MCF 10A (cell line): ENCODE measurements around the gene VAV2. TPM values are rescaled to one million over a fixed set of nuclear protein-coding genes. Genes with fewer than 3 reads are reported as not detected.
A peak's percentile ranks its signal among the peaks of the same experiment; 100 is the strongest.

Source experiments
- BruUV-seq: library from RNA; stranded (reverse); fragments of 400-500 nt; replicated peaks from 2 replicates; lab custom pipeline; 2021; lab: Mats Ljungman, UMichigan
- CTCF ChIA-PET: fragments of 300-600 bp; sonication (Branson Sonifier 250); formaldehyde crosslinking; extraction: SDS; loops from one replicate; lab custom pipeline; 2021; ENCODE audit warnings: antibody characterized with exemption, inconsistent platforms; lab: Yijun Ruan, JAX
- POLR2A ChIA-PET: fragments of 300-600, 350-650 bp; sonication (Branson Sonifier 250); formaldehyde crosslinking; extraction: SDS; loops from one replicate; lab custom pipeline; 2020; ENCODE audit warnings: antibody characterized with exemption, inconsistent platforms; lab: Yijun Ruan, JAX
- DNase-seq: peaks from one replicate; pipeline ENCODE4 v3.0.0-alpha.2; 2018; ENCODE audit not compliant: unreplicated experiment
- H3K27ac Mint-ChIP-seq: one replicate; pipeline ENCODE4 v1.8.0; 2022; ENCODE audit warnings: mild to moderate bottlenecking, low read depth, mixed read lengths; ENCODE audit not compliant: unreplicated experiment
- H3K27me3 Mint-ChIP-seq: one replicate; pipeline ENCODE4 v1.8.0; 2022; ENCODE audit warnings: mixed read lengths; ENCODE audit not compliant: insufficient read depth, unreplicated experiment
- H3K36me3 Mint-ChIP-seq: one replicate; pipeline ENCODE4 v1.8.0; 2022; ENCODE audit warnings: mild to moderate bottlenecking, moderate library complexity, mixed read lengths; ENCODE audit not compliant: insufficient read depth, unreplicated experiment
- H3K4me1 Mint-ChIP-seq: one replicate; pipeline ENCODE4 v1.8.0; 2022; ENCODE audit warnings: mixed read lengths; ENCODE audit not compliant: insufficient read depth, unreplicated experiment
- H3K4me3 Mint-ChIP-seq: one replicate; pipeline ENCODE4 v1.8.0; 2022; ENCODE audit warnings: mild to moderate bottlenecking, moderate library complexity, mixed read lengths; ENCODE audit not compliant: unreplicated experiment
- H3K9me3 Mint-ChIP-seq: one replicate; pipeline ENCODE4 v1.8.0; 2022; ENCODE audit warnings: mixed read lengths; ENCODE audit not compliant: unreplicated experiment
- intact Hi-C: fragments of 100-400 bp; cut with micrococcal nuclease; formaldehyde crosslinking; loops from 2 replicates; pipeline ENCODE4 v1.14.1; 2022
- total RNA-seq: library from RNA; stranded (reverse); gene quantifications from 2 replicates; pipeline ENCODE4 v1.2.3, GENCODE V29; 2022
- TF ChIP-seq, protein P1 (sequence below): fragments of 200-600 bp; IDR thresholded peaks from one replicate; pipeline ENCODE4 v1.8.0; 2022; ENCODE audit warnings: antibody characterized with exemption, mild to moderate bottlenecking; ENCODE audit not compliant: unreplicated experiment

Gene VAV2
- total RNA-seq, 1 experiment from 2014 or later = 31.0 TPM

DNA sequence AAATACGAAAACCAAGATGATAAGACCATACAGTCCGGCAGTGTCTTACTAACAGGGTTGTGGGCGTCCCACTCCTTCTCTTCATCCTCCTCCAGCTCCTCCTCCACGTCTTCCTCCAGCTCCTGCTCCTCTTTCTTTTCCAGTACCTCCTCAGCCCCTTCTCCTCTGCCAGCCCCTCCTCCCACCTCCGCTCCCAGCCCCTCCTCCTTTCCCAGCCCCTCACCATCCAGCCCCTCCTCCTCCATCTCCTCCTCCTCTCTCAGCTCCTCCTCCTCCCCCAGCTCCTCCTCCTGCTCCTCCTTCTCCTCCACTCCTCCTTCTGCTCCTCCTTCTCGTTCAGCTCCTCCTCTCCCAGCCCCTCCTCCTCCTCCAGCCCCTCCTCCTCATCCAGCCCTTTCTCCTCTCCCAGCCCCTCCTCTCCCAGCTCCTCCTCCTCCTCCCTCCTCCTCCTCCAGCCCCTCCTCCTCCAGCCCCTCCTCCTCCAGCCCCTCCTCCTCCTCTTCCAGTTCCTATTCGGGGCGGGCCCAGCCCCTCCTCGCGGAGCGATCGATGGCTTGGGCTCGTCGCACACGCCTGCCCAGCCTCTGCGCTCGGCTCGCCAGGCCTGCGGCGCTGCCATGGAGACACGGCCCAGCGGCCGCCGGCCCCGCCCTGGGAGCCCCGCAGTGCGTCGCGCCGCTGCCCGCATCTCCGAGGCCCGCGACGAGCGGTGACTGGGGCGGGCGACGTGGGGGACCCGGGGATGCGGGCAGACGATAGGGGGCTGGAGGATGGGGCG lies 32.9 kb upstream of the VAV2 start, which contains the start of gene BRD3OS:
BRD3OS (plus strand) TSS at position 654 of the 778 bp plus-strand sequence. CDS start 1,267 bp downstream, outside the sequence.
- peak within 1 kb of the TSS; percentile 66 for H3K27ac Mint-ChIP-seq
- DNase-seq = peak; percentile 98
- intact Hi-C loops = no loop called here
- POLR2A ChIA-PET = interaction anchor here (0.6 to 2.1 kb wide), 10 partner anchors 20 to 677 kb away, joined by 3 to 10 read pairs (median 4); partner anchors contain the start of genes MED22, RNU6ATAC and RPL7A
- H3K4me1 Mint-ChIP-seq = no peaks in the 10 kb centered on the region
- peak within 1 kb of the TSS; percentile 80 for H3K4me3 Mint-ChIP-seq
- CTCF ChIA-PET = interaction anchor here (1.5 kb wide), 1 partner anchor 31 kb away, joined by 4 read pairs; no protein-coding TSS in a partner anchor
- H3K27me3 Mint-ChIP-seq = no peaks in the 10 kb centered on the region
- BruUV-seq = no TSS peak
- no peaks in the 10 kb centered on the region for H3K9me3 Mint-ChIP-seq
- TF ChIP-seq, protein P1, sequence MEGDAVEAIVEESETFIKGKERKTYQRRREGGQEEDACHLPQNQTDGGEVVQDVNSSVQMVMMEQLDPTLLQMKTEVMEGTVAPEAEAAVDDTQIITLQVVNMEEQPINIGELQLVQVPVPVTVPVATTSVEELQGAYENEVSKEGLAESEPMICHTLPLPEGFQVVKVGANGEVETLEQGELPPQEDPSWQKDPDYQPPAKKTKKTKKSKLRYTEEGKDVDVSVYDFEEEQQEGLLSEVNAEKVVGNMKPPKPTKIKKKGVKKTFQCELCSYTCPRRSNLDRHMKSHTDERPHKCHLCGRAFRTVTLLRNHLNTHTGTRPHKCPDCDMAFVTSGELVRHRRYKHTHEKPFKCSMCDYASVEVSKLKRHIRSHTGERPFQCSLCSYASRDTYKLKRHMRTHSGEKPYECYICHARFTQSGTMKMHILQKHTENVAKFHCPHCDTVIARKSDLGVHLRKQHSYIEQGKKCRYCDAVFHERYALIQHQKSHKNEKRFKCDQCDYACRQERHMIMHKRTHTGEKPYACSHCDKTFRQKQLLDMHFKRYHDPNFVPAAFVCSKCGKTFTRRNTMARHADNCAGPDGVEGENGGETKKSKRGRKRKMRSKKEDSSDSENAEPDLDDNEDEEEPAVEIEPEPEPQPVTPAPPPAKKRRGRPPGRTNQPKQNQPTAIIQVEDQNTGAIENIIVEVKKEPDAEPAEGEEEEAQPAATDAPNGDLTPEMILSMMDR = no peak
- peaks cover 26% of the 10 kb centered on the region for H3K36me3 Mint-ChIP-seq

DNA sequence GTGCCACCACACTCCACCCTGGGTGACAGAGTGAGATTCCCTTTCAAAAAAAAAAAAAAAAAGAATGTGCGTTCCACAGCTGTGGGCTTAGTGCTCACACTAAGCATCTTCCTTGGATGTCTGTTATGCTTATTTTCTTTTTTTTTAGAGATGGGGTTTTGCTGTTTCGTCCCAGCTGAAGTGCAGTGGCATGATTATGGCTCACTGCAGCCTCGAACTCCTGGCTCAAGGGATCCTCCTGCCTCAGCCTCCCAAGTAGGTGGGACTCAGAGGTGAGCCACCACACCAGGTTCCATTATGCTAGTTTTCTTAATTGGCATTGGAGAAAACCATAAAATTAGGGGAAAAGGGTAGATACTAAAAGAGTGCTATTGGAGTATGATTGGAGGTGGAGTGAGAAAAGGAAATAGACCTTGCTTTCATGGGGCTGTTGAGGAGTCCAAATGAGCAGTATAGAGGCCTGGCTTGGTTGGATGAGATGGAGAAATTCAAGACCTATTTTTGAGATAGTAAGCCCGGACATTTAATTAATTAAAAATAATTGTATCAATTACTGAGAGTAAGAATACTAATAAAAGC lies 32.2 kb upstream of the VAV2 start:
- BruUV-seq = no TSS peak
- Mint-ChIP-seq H3K9me3 (no peaks in the 10 kb centered on the region), H3K27me3 (no peaks in the 10 kb centered on the region), H3K4me3 (peak overlapping the region; percentile 80), H3K4me1 (no peaks in the 10 kb centered on the region), H3K36me3 (peaks cover 23% of the 10 kb centered on the region), H3K27ac (no peak overlapping the region)
- POLR2A ChIA-PET = interaction anchor here (0.6 to 1.1 kb wide), 6 partner anchors 20 to 300 kb away, joined by 3 to 8 read pairs (median 4); partner anchors contain the start of gene RNU6ATAC
- intact Hi-C loops = no loop called here
- CTCF ChIA-PET = interaction anchor here (0.7 to 1.5 kb wide), 2 partner anchors 30 to 214 kb away, joined by 3 to 4 read pairs; no protein-coding TSS in a partner anchor
- DNase-seq = no peak
- TF ChIP-seq, protein P1 = no peak

DNA sequence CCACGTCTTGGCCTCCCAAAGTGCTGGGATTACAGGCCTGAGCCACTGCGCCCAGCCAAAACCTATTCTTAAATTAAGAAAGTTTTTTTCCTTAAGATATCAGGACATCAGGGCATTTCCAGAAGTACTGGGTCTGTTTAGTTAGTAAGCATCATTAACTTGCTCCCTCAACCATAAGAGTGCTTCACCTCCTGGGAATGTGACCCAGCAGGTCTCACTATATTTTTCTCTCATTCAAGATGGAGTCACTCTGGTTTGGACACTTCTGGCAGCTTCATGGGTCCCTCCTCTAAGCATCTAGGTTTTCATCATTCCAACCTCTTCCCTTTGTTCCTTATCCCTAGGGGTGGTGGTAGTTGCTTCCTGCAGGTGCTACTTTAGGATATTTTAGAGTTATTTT lies 22.8 kb upstream of the VAV2 start:
- DNase-seq = no peak
- intact Hi-C loops = no loop called here
- H3K27ac Mint-ChIP-seq = no peak overlapping the region
- TF ChIP-seq, protein P1 = no peak
- H3K4me3 Mint-ChIP-seq = no peak overlapping the region
- POLR2A ChIA-PET = no interaction called here
- no TSS peak for BruUV-seq
- H3K27me3 Mint-ChIP-seq = no peaks in the 10 kb centered on the region
- CTCF ChIA-PET = interaction anchor here (0.6 kb wide), 1 partner anchor 117 kb away, joined by 3 read pairs; no protein-coding TSS in a partner anchor
- no peaks in the 10 kb centered on the region for H3K4me1 Mint-ChIP-seq
- H3K9me3 Mint-ChIP-seq = no peaks in the 10 kb centered on the region
- no peaks in the 10 kb centered on the region for H3K36me3 Mint-ChIP-seq

DNA sequence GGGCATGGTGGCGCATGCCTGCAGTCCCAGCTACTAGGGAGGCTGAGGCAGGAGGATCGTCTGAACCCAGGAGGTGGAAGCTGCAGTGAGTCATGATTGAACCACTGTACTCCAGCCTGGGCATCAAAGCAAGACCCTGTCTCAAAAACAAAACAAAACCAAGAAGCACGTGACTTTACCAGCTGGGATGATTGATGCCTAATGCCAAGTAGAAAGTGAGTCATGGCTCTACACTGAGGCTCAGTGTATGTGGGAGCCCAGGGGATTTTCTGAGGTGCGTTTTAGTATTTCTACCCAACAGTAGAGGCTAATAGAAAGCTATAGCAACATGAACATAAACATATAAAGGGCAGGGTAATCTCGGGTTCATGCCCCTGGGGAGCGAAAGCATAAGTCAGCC lies 19.3 kb upstream of the VAV2 start:
- ChIA-PET CTCF (interaction anchor here (0.7 to 1.1 kb wide), 2 partner anchors 16 to 1515 kb away, joined by 3 read pairs; no protein-coding TSS in a partner anchor), POLR2A (no interaction called here)
- no peak overlapping the region for H3K4me3 Mint-ChIP-seq
- peaks cover 13% of the 10 kb centered on the region for H3K27me3 Mint-ChIP-seq
- DNase-seq = no peak
- TF ChIP-seq, protein P1 = no peak
- H3K27ac Mint-ChIP-seq = no peak overlapping the region
- intact Hi-C loops = no loop called here
- H3K4me1 Mint-ChIP-seq = no peaks in the 10 kb centered on the region
- no TSS peak for BruUV-seq
- H3K9me3 Mint-ChIP-seq = no peaks in the 10 kb centered on the region
- H3K36me3 Mint-ChIP-seq = no peaks in the 10 kb centered on the region
